Caco-2 (cell line): Measurements from ENCODE around the gene ADCY6. TPM values are rescaled to one million over a fixed set of nuclear protein-coding genes. Genes with fewer than 3 reads are reported as not detected.

Source experiments
- BruUV-seq: library from RNA; stranded (reverse); fragments of 400-500 nt; replicated peaks from 2 replicates; lab custom pipeline; 2021; lab: Mats Ljungman, UMichigan
- CTCF ChIA-PET: fragments of 300-600 bp; sonication (Branson Sonifier 250); formaldehyde crosslinking; loops from one replicate; lab custom pipeline; 2022; ENCODE audit warnings: antibody characterized with exemption; lab: Charles Lee
- POLR2A ChIA-PET: fragments of 300-600 bp; sonication (Branson Sonifier 250); formaldehyde crosslinking; loops from one replicate; lab custom pipeline; 2022; ENCODE audit warnings: antibody characterized with exemption; lab: Charles Lee
- DNase-seq, 2 experiments: peaks; one replicate each; pipeline versions ENCODE4 v3.0.0 to v3.0.0-alpha.2; 2020 to 2022
- H3K27me3 ChIP-seq: replicated peaks from 2 replicates; pipeline ENCODE4 v1.6.0; 2011; ENCODE audit warnings: low read length; ENCODE audit not compliant: control insufficient read depth, insufficient read depth
- H3K36me3 ChIP-seq: 2 replicates; pipeline ENCODE4 v1.5.1; 2011; ENCODE audit warnings: low read length; ENCODE audit not compliant: control insufficient read depth, insufficient read depth
- H3K4me1 ChIP-seq: fragments of 250-450 bp; sonication (Bioruptor Pico); 2 replicates; pipeline ENCODE4 v1.5.1; 2020; ENCODE audit warnings: mild to moderate bottlenecking
- H3K4me3 ChIP-seq: 2 replicates; pipeline ENCODE4 v1.5.1; 2011; ENCODE audit warnings: low read depth, mild to moderate bottlenecking, control low read depth, low read length
- H3K9me3 ChIP-seq: fragments of 250-450 bp; sonication (Bioruptor Pico); 2 replicates; pipeline ENCODE4 v1.5.1; 2020; ENCODE audit warnings: mild to moderate bottlenecking, moderate library complexity
- H3K27ac Mint-ChIP-seq: one replicate; pipeline ENCODE4 v1.8.0; 2022; ENCODE audit warnings: mixed read lengths; ENCODE audit not compliant: unreplicated experiment
- H3K27me3 Mint-ChIP-seq: one replicate; pipeline ENCODE4 v1.8.0; 2022; ENCODE audit warnings: mixed read lengths; ENCODE audit not compliant: insufficient read depth, unreplicated experiment
- H3K36me3 Mint-ChIP-seq: one replicate; pipeline ENCODE4 v1.8.0; 2022; ENCODE audit warnings: mild to moderate bottlenecking, mixed read lengths; ENCODE audit not compliant: insufficient read depth, unreplicated experiment
- H3K4me1 Mint-ChIP-seq: one replicate; pipeline ENCODE4 v1.8.0; 2022; ENCODE audit warnings: low read depth, mixed read lengths; ENCODE audit not compliant: unreplicated experiment
- H3K4me3 Mint-ChIP-seq: one replicate; pipeline ENCODE4 v1.8.0; 2022; ENCODE audit warnings: mild to moderate bottlenecking, moderate library complexity, mixed read lengths; ENCODE audit not compliant: unreplicated experiment
- H3K9me3 Mint-ChIP-seq: one replicate; pipeline ENCODE4 v1.8.0; 2022; ENCODE audit warnings: mixed read lengths; ENCODE audit not compliant: unreplicated experiment
- intact Hi-C: fragments of 100-400 bp; cut with micrococcal nuclease; formaldehyde crosslinking; loops from one replicate; pipeline ENCODE4 v1.10.0; 2022; ENCODE audit not compliant: unreplicated experiment
- total RNA-seq: library from RNA; stranded (reverse); gene quantifications from 2 replicates; pipeline ENCODE4 v1.2.3, GENCODE V29; 2022
- TF ChIP-seq, protein P1 (sequence below), 2 experiments: fragments of 200-600 bp in 1 of 2; IDR thresholded peaks; 1 replicate in 1 of 2; 2 replicates in 1 of 2; pipeline versions ENCODE4 v1.5.1 to v1.8.0; 2011 to 2022; ENCODE audit warnings: antibody characterized with exemption in 1 of 2, control low read depth in 1 of 2, inconsistent platforms in 1 of 2, low read depth in 1 of 2, low read length in 1 of 2, mild to moderate bottlenecking in 1 of 2, moderate library complexity in 1 of 2; ENCODE audit not compliant: insufficient read depth in 1 of 2, severe bottlenecking in 1 of 2, unreplicated experiment in 1 of 2

The ADCY6 gene
- total RNA-seq, 1 experiment from 2014 or later: 89.8 TPM

DNA sequence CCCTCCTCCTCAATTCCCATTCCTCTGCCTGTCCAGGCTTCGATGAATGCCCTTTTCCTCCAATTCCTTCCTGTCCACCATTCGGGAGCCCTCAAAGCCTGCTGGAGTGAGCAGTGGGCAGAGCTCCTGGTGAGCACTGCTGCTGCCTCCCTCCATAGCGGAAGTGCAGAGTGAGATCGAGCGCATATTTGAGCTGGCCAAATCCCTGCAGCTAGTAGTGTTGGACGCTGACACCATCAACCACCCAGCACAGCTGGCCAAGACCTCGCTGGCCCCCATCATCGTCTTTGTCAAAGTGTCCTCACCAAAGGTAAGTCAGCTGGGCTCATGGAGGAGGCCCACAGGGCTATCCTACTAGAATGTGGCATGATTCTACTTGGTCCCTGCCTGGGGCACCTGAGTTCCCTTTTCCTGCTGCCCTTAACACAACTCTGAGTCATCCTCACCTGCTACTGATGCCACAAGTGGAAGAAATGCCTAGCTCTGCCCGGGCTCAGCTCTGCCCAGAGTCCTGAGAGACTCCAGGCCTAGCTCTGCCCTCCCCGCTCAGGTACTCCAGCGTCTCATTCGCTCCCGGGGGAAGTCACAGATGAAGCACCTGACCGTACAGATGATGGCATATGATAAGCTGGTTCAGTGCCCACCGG lies 37.4 kb upstream of the ADCY6 start:
- ChIA-PET POLR2A (no interaction called here), CTCF (interaction anchor here (0.5 to 1.7 kb wide), 4 partner anchors 12 to 131 kb away, joined by 3 to 5 read pairs (median 3); partner anchors contain the start of gene ARF3)
- TF ChIP-seq, protein P1, sequence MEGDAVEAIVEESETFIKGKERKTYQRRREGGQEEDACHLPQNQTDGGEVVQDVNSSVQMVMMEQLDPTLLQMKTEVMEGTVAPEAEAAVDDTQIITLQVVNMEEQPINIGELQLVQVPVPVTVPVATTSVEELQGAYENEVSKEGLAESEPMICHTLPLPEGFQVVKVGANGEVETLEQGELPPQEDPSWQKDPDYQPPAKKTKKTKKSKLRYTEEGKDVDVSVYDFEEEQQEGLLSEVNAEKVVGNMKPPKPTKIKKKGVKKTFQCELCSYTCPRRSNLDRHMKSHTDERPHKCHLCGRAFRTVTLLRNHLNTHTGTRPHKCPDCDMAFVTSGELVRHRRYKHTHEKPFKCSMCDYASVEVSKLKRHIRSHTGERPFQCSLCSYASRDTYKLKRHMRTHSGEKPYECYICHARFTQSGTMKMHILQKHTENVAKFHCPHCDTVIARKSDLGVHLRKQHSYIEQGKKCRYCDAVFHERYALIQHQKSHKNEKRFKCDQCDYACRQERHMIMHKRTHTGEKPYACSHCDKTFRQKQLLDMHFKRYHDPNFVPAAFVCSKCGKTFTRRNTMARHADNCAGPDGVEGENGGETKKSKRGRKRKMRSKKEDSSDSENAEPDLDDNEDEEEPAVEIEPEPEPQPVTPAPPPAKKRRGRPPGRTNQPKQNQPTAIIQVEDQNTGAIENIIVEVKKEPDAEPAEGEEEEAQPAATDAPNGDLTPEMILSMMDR (IDR thresholded peaks at IDR 0.05; ENCODE audit: insufficient read depth in 1 of 2, low read depth in 1 of 2, low read length in 1 of 2, severe bottlenecking in 1 of 2, unreplicated experiment in 1 of 2): no peak
- peaks cover 7% of the 10 kb centered on the region for H3K4me1 Mint-ChIP-seq
- intact Hi-C loops: no loop called here
- Histone ChIP-seq H3K4me3 (no peak overlapping the region), H3K36me3 (no peaks in the 10 kb centered on the region; the same call in none of the 2 replicates), H3K27me3 (no peaks in the 10 kb centered on the region), H3K4me1 (no peaks in the 10 kb centered on the region), H3K9me3 (no peaks in the 10 kb centered on the region)
- no peaks in the 10 kb centered on the region for H3K27me3 Mint-ChIP-seq
- DNase-seq: no peak
- no peaks in the 10 kb centered on the region for H3K9me3 Mint-ChIP-seq
- BruUV-seq: no TSS peak
- peaks cover 41% of the 10 kb centered on the region for H3K36me3 Mint-ChIP-seq
- no peak overlapping the region for H3K4me3 Mint-ChIP-seq
- no peak overlapping the region for H3K27ac Mint-ChIP-seq

DNA sequence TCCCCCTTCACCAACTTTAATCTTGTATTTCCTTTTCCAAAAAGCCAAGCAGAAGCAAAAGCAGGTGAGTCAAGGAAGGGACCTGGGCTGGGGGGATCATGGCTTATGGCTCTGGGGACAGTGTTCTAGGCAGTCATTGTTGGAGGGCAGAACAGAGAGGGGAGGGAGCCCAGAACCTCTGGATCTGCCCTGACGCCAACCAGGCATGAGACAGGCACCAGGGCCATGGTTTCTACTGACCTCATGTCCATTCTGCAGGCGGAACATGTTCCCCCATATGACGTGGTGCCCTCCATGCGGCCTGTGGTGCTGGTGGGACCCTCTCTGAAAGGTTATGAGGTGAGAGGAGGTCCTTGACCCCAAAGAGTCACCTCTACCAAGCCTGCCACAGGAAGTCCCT lies 36.0 kb upstream of the ADCY6 start:
- peaks cover 27% of the 10 kb centered on the region for H3K36me3 Mint-ChIP-seq
- H3K36me3 ChIP-seq: no peaks in the 10 kb centered on the region; the same call in 1 of the 2 replicates
- DNase-seq: no peak
- BruUV-seq: no TSS peak
- intact Hi-C loops: no loop called here
- CTCF ChIA-PET: interaction anchor here (1.7 kb wide), 1 partner anchor 10 kb away, joined by 5 read pairs; no protein-coding TSS in a partner anchor
- peaks cover 7% of the 10 kb centered on the region for H3K4me1 Mint-ChIP-seq
- TF ChIP-seq, protein P1 (IDR thresholded peaks at IDR 0.05; ENCODE audit: insufficient read depth in 1 of 2, low read depth in 1 of 2, low read length in 1 of 2, severe bottlenecking in 1 of 2, unreplicated experiment in 1 of 2): no peak
- H3K27me3 ChIP-seq: no peaks in the 10 kb centered on the region
- no peaks in the 10 kb centered on the region for H3K27me3 Mint-ChIP-seq
- H3K9me3 Mint-ChIP-seq: no peaks in the 10 kb centered on the region
- no peaks in the 10 kb centered on the region for H3K9me3 ChIP-seq
- H3K27ac Mint-ChIP-seq: no peak overlapping the region
- POLR2A ChIA-PET: no interaction called here
- no peak overlapping the region for H3K4me3 Mint-ChIP-seq
- H3K4me3 ChIP-seq: no peak overlapping the region
- H3K4me1 ChIP-seq: no peaks in the 10 kb centered on the region

DNA sequence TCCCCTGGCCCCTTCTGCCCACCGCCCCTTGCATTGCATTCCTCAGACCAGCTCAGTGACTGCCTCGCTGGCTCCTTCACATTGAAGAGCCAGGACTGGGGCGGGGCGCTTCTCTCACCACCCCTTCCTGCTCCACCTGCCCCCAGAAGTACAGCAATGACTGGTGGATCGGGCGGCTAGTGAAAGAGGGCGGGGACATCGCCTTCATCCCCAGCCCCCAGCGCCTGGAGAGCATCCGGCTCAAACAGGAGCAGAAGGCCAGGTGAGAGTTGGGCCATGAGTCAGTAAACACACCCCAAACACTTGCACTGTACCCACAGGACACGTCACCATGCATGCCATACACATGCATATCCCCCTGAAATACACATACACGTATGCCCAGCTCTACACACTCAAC lies 35.2 kb upstream of the ADCY6 start:
- Mint-ChIP-seq H3K27ac (no peak overlapping the region), H3K9me3 (no peaks in the 10 kb centered on the region), H3K36me3 (peaks cover 25% of the 10 kb centered on the region), H3K4me3 (no peak overlapping the region), H3K4me1 (peaks cover 7% of the 10 kb centered on the region), H3K27me3 (no peaks in the 10 kb centered on the region)
- no TSS peak for BruUV-seq
- no peak for DNase-seq
- intact Hi-C loops: no loop called here
- CTCF ChIA-PET: interaction anchor here (1.5 kb wide), 1 partner anchor 67 kb away, joined by 4 read pairs; no protein-coding TSS in a partner anchor
- TF ChIP-seq, protein P1 (IDR thresholded peaks at IDR 0.05; ENCODE audit: insufficient read depth in 1 of 2, low read depth in 1 of 2, low read length in 1 of 2, severe bottlenecking in 1 of 2, unreplicated experiment in 1 of 2): no peak
- Histone ChIP-seq H3K9me3 (no peaks in the 10 kb centered on the region), H3K4me3 (no peak overlapping the region), H3K36me3 (no peaks in the 10 kb centered on the region; the same call in 1 of the 2 replicates), H3K27me3 (no peaks in the 10 kb centered on the region), H3K4me1 (no peaks in the 10 kb centered on the region)
- POLR2A ChIA-PET: no interaction called here
